ENCODE data around the gene DNMT3L.

DNMT3L gene

GRCh38 chr21:44298301-44298700 is 36.6 kb upstream of the DNMT3L start:
- TF ChIP-seq GATA3 (IDR thresholded peaks at IDR 0.05; ENCODE audit: low read depth, low read length) (no peak), GATA2 (IDR thresholded peaks at IDR 0.05; ENCODE audit: low read depth, low read length) (no peak)

- no peak for TF ChIP-seq GATA3 (IDR thresholded peaks at IDR 0.05; ENCODE audit: low read depth, low read length)
- no peak for TF ChIP-seq GATA2 (IDR thresholded peaks at IDR 0.05; ENCODE audit: low read depth, low read length)
Measured at GRCh38 chr21:44297525-44298290, 36.0 kb upstream of the DNMT3L start.

DNA sequence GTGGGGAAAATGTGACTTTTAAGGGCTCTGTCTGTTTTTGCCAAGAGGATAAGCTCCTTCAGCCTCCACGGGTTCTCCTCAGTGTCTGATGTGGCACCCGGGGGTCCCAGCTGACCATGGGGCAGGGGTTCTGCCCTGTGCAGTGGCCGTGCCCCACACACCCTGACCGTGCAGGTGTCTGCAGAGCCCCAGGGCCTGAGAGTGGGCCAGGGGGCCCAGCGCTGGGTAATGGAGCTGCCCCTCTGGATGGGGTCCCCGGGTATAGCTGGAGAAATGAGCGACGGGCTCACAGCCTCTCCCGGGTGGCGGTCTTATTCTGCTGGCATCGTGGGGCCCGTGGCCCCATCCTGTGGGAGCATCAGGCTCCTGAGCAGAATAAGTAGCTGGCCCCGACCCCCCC is 35.2 kb upstream of the DNMT3L start:
- no peak for TF ChIP-seq GATA3 (IDR thresholded peaks at IDR 0.05; ENCODE audit: low read depth, low read length)
- no peak for TF ChIP-seq GATA2 (IDR thresholded peaks at IDR 0.05; ENCODE audit: low read depth, low read length)

- TF ChIP-seq GATA2 (IDR thresholded peaks at IDR 0.05; ENCODE audit: low read depth, low read length) (no peak), GATA3 (IDR thresholded peaks at IDR 0.05; ENCODE audit: low read depth, low read length) (no peak)
Measured at GRCh38 chr21:44296103-44296519, 34.4 kb upstream of the DNMT3L start.

GRCh38 chr21:44295646-44296045 is 33.9 kb upstream of the DNMT3L start:
- no peak for TF ChIP-seq GATA2 (IDR thresholded peaks at IDR 0.05; ENCODE audit: low read depth, low read length)
- TF ChIP-seq GATA3 (IDR thresholded peaks at IDR 0.05; ENCODE audit: low read depth, low read length): no peak

DNA sequence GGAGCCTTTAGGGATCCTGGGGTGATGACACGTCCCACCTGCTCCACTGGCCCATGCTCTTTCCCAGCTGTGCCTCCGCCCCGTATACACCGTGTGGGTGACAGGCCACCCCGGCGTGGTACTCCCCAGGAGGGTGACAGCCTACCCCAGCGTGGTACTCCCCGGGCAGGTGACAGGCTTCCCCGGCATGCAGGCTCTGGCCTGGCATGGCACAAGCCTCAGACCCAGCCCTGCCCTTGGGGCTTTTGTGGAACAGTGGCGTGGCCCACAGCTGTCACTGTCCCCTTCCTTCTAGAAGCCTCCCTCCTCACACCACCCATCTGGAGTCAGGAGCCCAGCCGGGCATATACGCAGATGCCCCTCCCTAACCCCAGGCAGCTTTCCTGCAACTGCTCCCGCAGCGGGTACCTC is 33.5 kb upstream of the DNMT3L start:
- no peak for TF ChIP-seq GATA2 (IDR thresholded peaks at IDR 0.05; ENCODE audit: low read depth, low read length)
- TF ChIP-seq GATA3 (IDR thresholded peaks at IDR 0.05; ENCODE audit: low read depth, low read length): no peak

GRCh38 chr21:44294391-44295162 is 32.9 kb upstream of the DNMT3L start:
- no peak for TF ChIP-seq GATA3 (IDR thresholded peaks at IDR 0.05; ENCODE audit: low read depth, low read length)
- no peak for TF ChIP-seq GATA2 (IDR thresholded peaks at IDR 0.05; ENCODE audit: low read depth, low read length)

GRCh38 chr21:44293551-44294231 is 32.0 kb upstream of the DNMT3L start:
- TF ChIP-seq GATA3 (IDR thresholded peaks at IDR 0.05; ENCODE audit: low read depth, low read length) (no peak), GATA2 (IDR thresholded peaks at IDR 0.05; ENCODE audit: low read depth, low read length) (no peak)

- TF ChIP-seq GATA3 (IDR thresholded peaks at IDR 0.05; ENCODE audit: low read depth, low read length) (no peak), GATA2 (IDR thresholded peaks at IDR 0.05; ENCODE audit: low read depth, low read length) (no peak)
Measured at GRCh38 chr21:44292812-44293195, 31.1 kb upstream of the DNMT3L start.

GRCh38 chr21:44291936-44292811 is 30.5 kb upstream of the DNMT3L start:
- no peak for TF ChIP-seq GATA2 (IDR thresholded peaks at IDR 0.05; ENCODE audit: low read depth, low read length)
- no peak for TF ChIP-seq GATA3 (IDR thresholded peaks at IDR 0.05; ENCODE audit: low read depth, low read length)

GRCh38 chr21:44291078-44291935 is 29.6 kb upstream of the DNMT3L start:
- no peak for TF ChIP-seq GATA3 (IDR thresholded peaks at IDR 0.05; ENCODE audit: low read depth, low read length)
- no peak for TF ChIP-seq GATA2 (IDR thresholded peaks at IDR 0.05; ENCODE audit: low read depth, low read length)

- TF ChIP-seq GATA3 (IDR thresholded peaks at IDR 0.05; ENCODE audit: low read depth, low read length) (no peak), GATA2 (IDR thresholded peaks at IDR 0.05; ENCODE audit: low read depth, low read length) (no peak)
Measured at GRCh38 chr21:44290327-44291077, 28.8 kb upstream of the DNMT3L start.
